Stimulated activated CD4-positive, alpha-beta T cell treated with anti-CD3 and anti-CD28 coated beads, Interleukin-15, amount 100 ng/mL, for 1 hour (primary cell): ENCODE data around the gene FAIM.
"Not testable (repeated sequence)": the region's sequence is repeated elsewhere in the genome, so short reads cannot be mapped to it uniquely, and the experiment has no call there.

Experiments used
- DNase-seq, 2 donors: peaks; one replicate each; pipeline ENCODE4 v3.0.0-alpha.2; 2020; ENCODE audit warnings: low read depth in 1 of 2, low spot score in 1 of 2

The FAIM gene

GRCh38 chr3:138600100-138600745, 8.3 kb upstream of the FAIM start:
- no peak for DNase-seq

- DNase-seq = not testable (repeated sequence)
These were observed 6.9 kb upstream of the FAIM start for GRCh38 chr3:138601661-138602060.

DNA sequence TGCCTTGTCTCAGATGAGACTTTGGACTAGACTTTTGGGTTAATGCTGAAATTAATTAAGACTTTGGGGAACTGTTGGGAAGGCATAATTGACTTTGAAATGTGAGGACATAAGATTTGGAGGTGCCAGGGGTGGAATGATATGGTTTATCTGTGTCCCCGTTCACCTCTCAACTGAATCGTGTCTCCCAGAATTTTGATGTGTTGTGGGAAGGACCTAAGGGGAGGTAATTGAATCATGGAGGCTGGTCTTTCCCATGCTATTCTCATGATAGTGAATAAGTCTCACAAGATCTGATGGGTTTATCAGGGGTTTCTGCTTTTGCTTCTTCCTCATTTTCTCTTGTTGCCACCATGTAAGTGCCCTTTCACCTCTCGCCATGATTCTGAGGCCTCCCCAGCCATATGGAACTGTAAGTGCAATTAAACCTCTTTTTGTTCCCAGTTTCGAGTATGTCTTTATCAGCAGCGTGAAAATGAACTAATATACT, 4.4 kb upstream of the FAIM start:
- DNase-seq = not testable (repeated sequence)

- no peak for DNase-seq
These were observed 1.3 kb downstream of the FAIM start for GRCh38 chr3:138609898-138610266.

DNA sequence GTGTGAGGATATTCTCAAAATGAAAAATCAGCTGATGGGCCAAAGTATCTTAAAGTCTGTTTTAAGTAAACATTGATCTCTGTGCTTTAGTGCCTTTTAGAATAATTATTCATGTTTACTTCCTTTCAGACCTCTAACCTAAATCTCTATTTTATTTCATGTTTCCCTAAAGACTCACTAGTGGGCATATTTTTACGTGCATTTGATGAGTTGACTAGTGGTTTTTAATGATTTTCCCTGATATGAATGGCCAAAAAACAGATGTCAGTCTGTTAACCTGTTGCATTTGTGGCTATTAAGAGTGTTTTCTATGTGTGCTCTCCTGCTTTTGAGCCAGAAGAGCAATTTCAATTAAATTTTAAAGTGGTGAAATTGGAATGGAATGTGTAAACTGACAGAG, 6.9 kb downstream of the FAIM start:
- no peak for DNase-seq

- no peak for DNase-seq
These were observed 11.9 kb downstream of the FAIM start for GRCh38 chr3:138620431-138620830.

- no peak for DNase-seq
These were observed 15.9 kb downstream of the FAIM start for GRCh38 chr3:138624518-138624917.

DNA sequence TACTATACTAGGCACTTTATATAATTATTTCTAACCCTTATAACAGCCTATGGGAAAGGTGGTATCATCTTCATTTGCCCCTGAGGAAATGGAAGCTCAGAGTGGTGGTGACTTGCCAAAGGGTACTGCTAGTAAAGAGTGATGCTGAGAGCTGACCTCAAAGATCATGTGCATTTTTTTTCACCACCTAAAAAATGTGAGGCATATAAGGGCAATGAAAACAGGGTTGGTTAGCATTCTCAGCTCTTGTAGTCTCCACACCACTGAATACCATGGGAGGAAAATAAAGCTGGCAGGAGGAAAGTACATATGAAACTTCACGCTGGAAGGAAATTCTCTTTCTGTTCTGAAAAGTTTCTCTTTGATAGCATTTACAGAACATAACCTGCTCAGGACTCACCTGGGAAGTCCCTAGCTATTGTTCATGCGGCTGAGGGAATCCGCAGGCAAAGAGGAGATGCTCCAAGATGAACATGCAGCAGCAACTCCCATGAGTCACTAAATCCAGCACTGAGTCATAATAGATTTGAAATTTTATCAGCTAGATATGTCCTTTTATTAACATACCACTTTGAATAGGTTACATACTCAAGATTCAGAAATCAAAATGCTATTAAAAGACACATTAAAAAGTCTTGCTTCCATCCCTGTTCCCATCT, 17.3 kb downstream of the FAIM start:
- no peak for DNase-seq

DNA sequence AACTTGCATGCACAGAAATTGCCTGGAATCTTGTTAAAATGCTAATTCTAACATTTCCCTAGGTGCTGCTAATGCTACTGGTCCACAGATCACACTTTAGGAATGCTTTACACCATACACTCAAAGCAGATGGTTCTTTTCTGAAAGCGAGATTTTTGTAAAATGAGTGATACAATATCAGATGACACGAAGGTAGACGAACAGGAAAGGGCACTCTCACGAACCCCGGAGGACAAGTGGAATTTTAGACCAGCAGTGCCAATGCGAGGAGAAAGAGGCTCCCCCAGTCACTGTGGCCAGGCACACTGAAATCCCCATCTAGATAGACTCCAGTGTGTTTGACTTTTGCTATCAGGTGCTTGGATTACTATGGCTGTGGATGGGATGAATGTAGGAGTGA, 21.0 kb downstream of the FAIM start:
- no peak for DNase-seq

GRCh38 chr3:138638641-138639040, 30.1 kb downstream of the FAIM start:
- DNase-seq = no peak

DNA sequence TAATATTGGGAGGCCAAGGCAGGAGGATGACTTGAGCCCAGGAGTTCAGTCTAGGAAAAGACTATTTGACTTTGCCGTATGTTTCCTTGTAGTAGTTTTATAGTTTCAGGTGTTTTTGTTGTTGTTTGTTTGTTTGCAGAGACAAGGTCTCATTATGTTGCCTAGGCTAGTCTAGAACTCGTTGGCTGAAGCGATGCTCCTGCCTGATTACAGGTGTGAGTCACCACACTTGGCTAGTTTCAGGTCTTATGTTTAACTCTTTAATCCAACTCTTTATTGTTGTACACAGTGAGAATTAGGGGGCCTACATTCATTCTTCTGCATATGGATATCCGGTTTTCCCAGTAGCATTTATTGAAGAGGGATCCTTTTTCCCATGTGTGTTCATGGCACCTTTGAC, 32.0 kb downstream of the FAIM start:
- no peak for DNase-seq

DNA sequence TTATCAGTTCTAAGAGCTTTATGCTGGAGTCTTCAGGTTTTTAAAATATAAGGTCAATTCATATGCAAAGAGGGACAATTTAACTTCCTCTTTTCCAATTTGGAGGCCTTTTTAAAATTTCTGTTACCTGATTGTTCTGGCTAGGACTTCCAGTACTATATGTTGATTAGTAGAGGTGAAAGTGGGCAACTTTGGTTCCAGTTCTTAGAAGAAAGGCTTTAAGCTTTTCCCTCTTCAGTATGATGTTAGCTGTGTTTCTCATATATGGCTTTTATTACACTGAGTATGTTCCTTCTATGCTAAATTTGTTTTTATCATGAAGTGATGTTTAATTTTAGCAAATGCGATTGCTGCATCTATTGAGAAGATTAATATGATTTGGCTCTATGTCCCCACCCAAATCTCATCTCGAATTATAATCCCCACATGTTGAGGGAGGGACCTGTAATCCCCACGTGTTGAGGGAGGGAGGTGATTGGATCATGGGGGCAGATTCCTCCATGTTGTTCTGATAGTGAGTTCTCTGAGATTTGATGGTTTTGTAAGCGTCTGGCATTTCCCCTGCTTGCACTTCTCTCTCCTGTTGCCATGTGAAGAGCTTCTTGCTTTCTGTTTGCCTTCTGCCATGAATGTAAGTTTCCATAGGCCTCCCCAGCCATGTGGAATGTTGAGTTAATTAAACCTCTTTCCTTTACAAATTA, 33.8 kb downstream of the FAIM start:
- no peak for DNase-seq

DNA sequence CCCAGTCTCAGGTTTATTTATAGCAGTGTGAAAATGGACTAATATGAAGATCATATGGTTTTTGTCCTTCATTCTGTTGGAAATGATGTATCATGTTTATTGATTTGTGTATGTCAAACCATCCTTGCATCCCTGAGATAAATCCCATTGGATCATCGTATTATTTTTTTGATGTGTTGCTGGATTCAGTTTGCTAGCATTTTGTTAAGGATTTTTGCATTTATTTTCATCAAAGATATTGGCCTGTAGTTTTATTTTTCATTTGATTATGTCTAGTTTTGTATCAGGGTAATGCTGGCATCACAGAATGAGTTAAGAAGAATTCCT, 34.3 kb downstream of the FAIM start:
- DNase-seq = no peak

- DNase-seq = no peak
These were observed 37.4 kb downstream of the FAIM start for GRCh38 chr3:138646008-138646407.

- DNase-seq = no peak
These were observed 37.9 kb downstream of the FAIM start for GRCh38 chr3:138646513-138646912.

DNA sequence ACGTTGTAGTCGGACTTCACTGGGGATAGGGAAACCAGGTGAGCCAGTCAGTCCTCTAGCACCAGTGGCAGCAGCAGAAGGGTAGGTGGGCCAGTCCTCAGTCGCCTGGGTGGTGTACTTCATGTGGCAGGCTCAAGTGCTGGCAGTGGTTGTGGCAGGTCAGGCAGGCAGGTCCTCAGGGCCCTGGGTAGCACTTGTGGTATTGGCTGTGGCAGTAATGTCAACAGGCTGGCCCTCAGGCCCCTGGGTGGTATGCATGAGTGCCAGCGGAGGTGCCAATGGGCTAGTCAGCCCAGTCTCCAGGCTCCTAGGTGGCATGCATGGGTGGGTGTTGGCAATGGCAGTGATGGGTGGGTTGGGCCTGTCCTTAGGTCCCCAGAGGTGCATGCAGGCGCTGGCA, 40.6 kb downstream of the FAIM start:
- DNase-seq = no peak

DNA sequence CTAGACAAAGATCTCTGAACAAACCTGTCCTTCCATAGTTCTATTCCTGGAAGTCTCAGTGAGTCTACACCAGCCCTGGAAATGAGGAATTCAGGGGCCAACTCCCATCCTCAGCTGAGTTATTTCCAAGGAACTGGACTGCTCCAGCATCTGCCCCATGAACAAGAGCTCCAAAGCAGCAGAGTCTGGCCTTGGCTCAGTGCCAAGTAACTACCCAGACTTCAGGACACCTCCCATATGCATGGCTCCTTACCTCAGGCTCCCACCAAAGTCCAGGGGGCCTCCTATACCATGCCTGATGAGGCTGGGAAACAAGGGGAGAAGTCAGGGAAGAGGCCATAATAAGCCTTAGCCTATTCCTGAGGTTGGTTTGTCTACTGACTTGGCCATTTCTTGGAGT, 45.0 kb downstream of the FAIM start:
- no peak for DNase-seq

GRCh38 chr3:138657508-138657907, 48.9 kb downstream of the FAIM start:
- no peak for DNase-seq

DNA sequence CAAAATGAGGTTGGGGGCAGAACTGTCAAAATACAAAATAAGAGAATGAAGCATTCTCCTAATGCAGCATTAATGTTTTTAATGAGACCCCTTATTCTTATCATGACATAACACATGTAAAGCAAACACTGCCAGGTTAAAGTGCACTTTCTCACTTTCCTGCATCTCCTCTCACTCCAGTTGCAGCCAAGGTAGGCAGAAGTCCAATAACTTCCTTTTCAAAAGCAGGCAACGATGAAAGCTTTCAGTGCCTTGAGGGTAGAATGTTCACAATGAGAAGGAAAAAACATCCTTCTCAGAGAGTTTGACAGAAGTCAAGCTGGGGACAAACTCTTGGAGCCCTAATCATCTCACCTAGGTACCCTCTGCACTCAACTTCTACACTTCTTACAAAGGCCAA, 59.5 kb downstream of the FAIM start:
- DNase-seq = no peak

DNA sequence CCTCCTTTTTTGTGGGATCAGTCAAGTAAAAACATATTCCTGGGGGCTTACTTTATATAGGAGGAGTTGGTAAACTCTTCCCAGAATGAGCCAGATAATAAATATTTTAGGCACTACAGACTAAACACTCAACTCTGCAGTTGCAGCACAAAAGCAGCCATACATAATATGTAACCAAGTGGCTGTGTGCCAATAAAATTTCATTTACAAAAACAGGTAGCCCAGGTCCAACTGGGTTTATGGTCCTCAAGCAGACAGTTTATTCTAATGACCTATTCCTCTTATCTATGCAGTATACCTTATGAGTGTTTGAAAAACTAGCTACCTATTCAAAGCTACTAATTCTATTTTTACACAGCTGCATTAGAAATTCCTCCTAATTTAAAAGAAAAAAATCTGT, 61.8 kb downstream of the FAIM start:
- no peak for DNase-seq

GRCh38 chr3:138673641-138674530, 65.3 kb downstream of the FAIM start:
- DNase-seq = no peak

DNA sequence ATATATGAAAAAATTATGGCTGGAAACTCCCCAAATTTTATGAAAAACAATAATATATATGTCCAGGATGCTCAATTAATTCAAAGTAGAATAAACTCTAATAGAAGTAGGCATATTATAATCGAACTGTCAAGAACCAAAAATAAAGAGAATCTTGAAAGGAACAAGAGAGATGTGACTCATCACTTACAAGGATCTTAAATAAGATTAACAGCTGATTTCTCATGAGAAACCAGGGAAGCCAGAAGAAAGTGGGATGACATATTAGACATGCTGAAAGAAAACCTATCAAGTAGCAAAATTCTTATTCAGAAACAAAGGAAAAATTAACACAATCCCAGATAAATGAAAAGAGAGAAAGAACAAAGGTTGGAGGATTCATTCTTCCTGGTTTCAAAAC, 66.8 kb downstream of the FAIM start:
- no peak for DNase-seq
